H1 (cell line): ENCODE results near the gene ADCK2. TPM values are rescaled to one million over a fixed set of nuclear protein-coding genes. Genes with fewer than 3 reads are reported as not detected.

Experiments used
- CTCF ChIA-PET: fragments of 300-600 bp; sonication (Branson Sonifier 250); formaldehyde crosslinking; loops from one replicate; lab custom pipeline; 2021; ENCODE audit not compliant: partially characterized antibody; lab: Charles Lee
- POLR2A ChIA-PET: fragments of 300-600 bp; sonication (Branson Sonifier 250); formaldehyde crosslinking; loops from one replicate; lab custom pipeline; 2021; ENCODE audit warnings: inconsistent platforms; ENCODE audit not compliant: partially characterized antibody; lab: Charles Lee
- DNase-seq, 2 experiments: peaks; one replicate each; pipeline versions ENCODE4 v3.0.0 to v3.0.0-alpha.2; 2010 to 2022; ENCODE audit warnings: low spot score in 2 of 2, low read depth in 1 of 2, mixed read lengths in 1 of 2
- FAIRE-seq: peaks from 2 replicates; lab custom pipeline; 2011; peaks lifted over from hg19 to GRCh38; lab: Jason Lieb, UNC
- H2AFZ ChIP-seq: 2 replicates; pipeline ENCODE4 v1.8.1; 2012; ENCODE audit warnings: low read length, inconsistent platforms
- H2AK5ac ChIP-seq: 2 replicates; pipeline ENCODE4 v1.6.1; 2013; ENCODE audit warnings: low read depth, low read length
- H2BK120ac ChIP-seq: replicated peaks from 2 replicates; pipeline ENCODE3; 2013; ENCODE audit warnings: low read depth, low read length, inconsistent platforms
- H2BK12ac ChIP-seq: 2 replicates; pipeline ENCODE4 v1.6.1; 2013; ENCODE audit warnings: low read depth, low read length
- H2BK15ac ChIP-seq: 2 replicates; pipeline ENCODE4 v1.6.1; 2013; ENCODE audit warnings: low read length
- H2BK20ac ChIP-seq: 2 replicates; pipeline ENCODE4 v1.6.1; 2013; ENCODE audit warnings: low read length
- H2BK5ac ChIP-seq: 2 replicates; pipeline ENCODE4 v1.6.1; 2013; ENCODE audit warnings: low read depth, low read length
- H3K14ac ChIP-seq: 2 replicates; pipeline ENCODE4 v1.6.1; 2013; ENCODE audit warnings: inconsistent platforms; ENCODE audit not compliant: insufficient read length
- H3K18ac ChIP-seq: 2 replicates; pipeline ENCODE4 v1.6.1; 2013; ENCODE audit warnings: low read length; ENCODE audit errors: extremely low read depth
- H3K23ac ChIP-seq: 2 replicates; pipeline ENCODE4 v1.6.1; 2013; ENCODE audit warnings: inconsistent platforms; ENCODE audit not compliant: insufficient read length
- H3K23me2 ChIP-seq: 2 replicates; pipeline ENCODE4 v1.6.1; 2013; ENCODE audit warnings: low read depth, low read length
- H3K27ac ChIP-seq: 2 replicates; pipeline ENCODE4 v1.6.1; 2011; ENCODE audit warnings: low read depth, low read length, inconsistent platforms
- H3K27me3 ChIP-seq, 4 experiments: replicated peaks in 1 of 4; 1 replicate in 1 of 4; 2 replicates in 3 of 4; pipeline versions ENCODE4 v1.6.1 to v1.8.1; 2011 to 2013; ENCODE audit warnings: low read length in 3 of 4, mild to moderate bottlenecking in 3 of 4, inconsistent platforms in 2 of 4, mixed read lengths in 2 of 4, moderate library complexity in 1 of 4; ENCODE audit not compliant: control insufficient read depth in 3 of 4, insufficient read depth in 3 of 4; ENCODE audit errors: extremely low read depth in 1 of 4
- H3K36me3 ChIP-seq, 4 experiments: 2 replicates each; pipeline versions ENCODE4 v1.6.1 to v1.8.1; 2011 to 2013; ENCODE audit warnings: mild to moderate bottlenecking in 4 of 4, low read length in 3 of 4, moderate library complexity in 2 of 4, control low read depth in 1 of 4, inconsistent platforms in 1 of 4; ENCODE audit not compliant: insufficient read depth in 4 of 4, control insufficient read depth in 2 of 4
- H3K4ac ChIP-seq: replicated peaks from 2 replicates; pipeline ENCODE3; 2013; ENCODE audit warnings: low read length, low read depth, mixed read lengths, inconsistent platforms; ENCODE audit not compliant: insufficient read length
- H3K4me1 ChIP-seq, 4 experiments: replicated peaks in 1 of 4; 1 replicate in 1 of 4; 2 replicates in 3 of 4; pipeline versions ENCODE4 v1.6.1 to v1.8.1; 2011 to 2013; ENCODE audit warnings: low read length in 3 of 4, inconsistent platforms in 2 of 4, mixed read lengths in 1 of 4; ENCODE audit not compliant: insufficient read depth in 4 of 4, control insufficient read depth in 3 of 4
- H3K4me2 ChIP-seq, 2 experiments: 2 replicates each; pipeline versions ENCODE4 v1.6.1 to v1.8.1; 2011 to 2013; ENCODE audit warnings: low read depth in 2 of 2, low read length in 2 of 2, control low read depth in 1 of 2, inconsistent platforms in 1 of 2, mild to moderate bottlenecking in 1 of 2; ENCODE audit not compliant: insufficient read depth in 1 of 2
- H3K4me3 ChIP-seq, 4 experiments: fragments of 200-600, 300-600 bp in 1 of 4; sonication (generic), shearing (Covaris generic), sonication (Bioruptor Twin) in 1 of 4; 2 replicates each; pipeline versions ENCODE4 v1.5.1 to v1.8.1; 2011 to 2016; ENCODE audit warnings: low read length in 4 of 4, low read depth in 3 of 4, control low read depth in 2 of 4, inconsistent platforms in 2 of 4, mild to moderate bottlenecking in 2 of 4, mixed read lengths in 1 of 4, moderate library complexity in 1 of 4; ENCODE audit not compliant: insufficient read depth in 2 of 4; ENCODE audit errors: extremely low read depth in 1 of 4
- H3K56ac ChIP-seq: replicated peaks from 2 replicates; pipeline ENCODE3; 2013; ENCODE audit warnings: low read depth, mild to moderate bottlenecking, mixed read lengths, low read length, inconsistent platforms; ENCODE audit not compliant: insufficient read length
- H3K79me1 ChIP-seq: 2 replicates; pipeline ENCODE4 v1.6.1; 2013; ENCODE audit warnings: low read depth, low read length, control low read depth
- H3K79me2 ChIP-seq, 2 experiments: 2 replicates each; pipeline versions ENCODE4 v1.6.1 to v1.8.1; 2012 to 2013; ENCODE audit warnings: low read length in 2 of 2, mild to moderate bottlenecking in 2 of 2, inconsistent platforms in 1 of 2; ENCODE audit not compliant: insufficient read depth in 2 of 2, control insufficient read depth in 1 of 2
- H3K9ac ChIP-seq, 4 experiments: replicated peaks in 1 of 4; 1 replicate in 1 of 4; 2 replicates in 3 of 4; pipeline versions ENCODE4 v1.6.1 to v1.8.1; 2011 to 2013; ENCODE audit warnings: low read depth in 3 of 4, low read length in 3 of 4, control low read depth in 2 of 4, mild to moderate bottlenecking in 2 of 4, moderate library complexity in 2 of 4, inconsistent platforms in 1 of 4; ENCODE audit errors: extremely low read depth in 1 of 4
- H3K9me3 ChIP-seq, 2 experiments: 2 replicates each; pipeline versions ENCODE4 v1.6.1 to v1.8.1; 2012 to 2013; ENCODE audit warnings: mild to moderate bottlenecking in 2 of 2, moderate library complexity in 2 of 2, control low read depth in 1 of 2, inconsistent platforms in 1 of 2, low read depth in 1 of 2, low read length in 1 of 2, mixed read lengths in 1 of 2; ENCODE audit not compliant: insufficient read depth in 2 of 2
- H4K20me1 ChIP-seq, 2 experiments: replicated peaks in 1 of 2; 2 replicates each; pipeline versions ENCODE3 to v1.8.1; 2011 to 2013; ENCODE audit warnings: inconsistent platforms in 2 of 2, low read length in 2 of 2, mild to moderate bottlenecking in 1 of 2; ENCODE audit not compliant: insufficient read depth in 2 of 2, control insufficient read depth in 1 of 2
- H4K5ac ChIP-seq: 2 replicates; pipeline ENCODE4 v1.6.1; 2013; ENCODE audit warnings: low read length, low read depth, mixed read lengths, inconsistent platforms; ENCODE audit not compliant: insufficient read length
- H4K8ac ChIP-seq: 2 replicates; pipeline ENCODE4 v1.8.0; 2013; ENCODE audit warnings: mild to moderate bottlenecking, moderate library complexity, low read length, inconsistent platforms; ENCODE audit not compliant: insufficient read depth; ENCODE audit errors: extremely low read depth
- H4K91ac ChIP-seq: replicated peaks from 2 replicates; pipeline ENCODE3; 2013; ENCODE audit warnings: low read length, mixed read lengths, inconsistent platforms; ENCODE audit not compliant: insufficient read length
- ATF3 ChIP-seq: IDR thresholded peaks from 2 replicates; pipeline ENCODE4 v1.6.1; 2011; ENCODE audit warnings: low read depth, mild to moderate bottlenecking, low read length; ENCODE audit not compliant: insufficient read depth
- BRCA1 ChIP-seq: IDR thresholded peaks from 2 replicates; pipeline ENCODE4 v1.6.1; 2012; ENCODE audit warnings: low read depth, low read length, improper control_type of control experiment
- CREB1 ChIP-seq: IDR thresholded peaks from 2 replicates; pipeline ENCODE4 v1.6.1; 2012; ENCODE audit warnings: inconsistent platforms
- CTCF ChIP-seq, 3 experiments: IDR thresholded peaks; 1 replicate in 2 of 3; 2 replicates in 1 of 3; pipeline versions ENCODE4 v1.5.1 to v1.6.1; 2011; ENCODE audit warnings: low read length in 3 of 3, mild to moderate bottlenecking in 3 of 3, inconsistent platforms in 2 of 3, low read depth in 1 of 3, moderate library complexity in 1 of 3; ENCODE audit not compliant: insufficient read depth in 1 of 3; ENCODE audit errors: control extremely low read depth in 1 of 3
- GABPA ChIP-seq: IDR thresholded peaks from 2 replicates; pipeline ENCODE4 v1.6.1; 2011; ENCODE audit warnings: mild to moderate bottlenecking, low read length, moderate library complexity, borderline replicate concordance; ENCODE audit not compliant: insufficient read depth
- GTF2F1 ChIP-seq: IDR thresholded peaks from 2 replicates; pipeline ENCODE4 v1.6.1; 2012; ENCODE audit warnings: low read depth, low read length, improper control_type of control experiment, borderline replicate concordance
- MAFK ChIP-seq: IDR thresholded peaks from 2 replicates; pipeline ENCODE4 v1.6.1; 2012; ENCODE audit warnings: low read depth, mild to moderate bottlenecking, improper control_type of control experiment, low read length
- SP4 ChIP-seq: IDR thresholded peaks from 2 replicates; pipeline ENCODE4 v1.6.1; 2012; ENCODE audit warnings: low read length, inconsistent platforms
- SRF ChIP-seq: IDR thresholded peaks from 2 replicates; pipeline ENCODE4 v1.6.1; 2011; ENCODE audit warnings: mild to moderate bottlenecking, low read depth, low read length, moderate library complexity
- YY1 ChIP-seq: IDR thresholded peaks from 2 replicates; pipeline ENCODE4 v1.6.1; 2011; ENCODE audit warnings: low read depth, mild to moderate bottlenecking, low read length
- ZNF274 ChIP-seq: IDR thresholded peaks from 2 replicates; pipeline ENCODE4 v1.7.0; 2012; ENCODE audit warnings: low read length, borderline replicate concordance; ENCODE audit errors: extremely low read depth
- WGBS, 2 experiments: shearing (Covaris generic) in 1 of 2; methylation state at CpG; one replicate each; pipeline versions ENCODE4 v1.1.6 to v1.1.7; 2013 to 2015; ENCODE audit warnings: low lambda C conversion rate in 2 of 2, mixed read lengths in 2 of 2, inconsistent platforms in 1 of 2, low coverage in 1 of 2, missing lambda C conversion rate in 1 of 2; ENCODE audit not compliant: insufficient replicate concordance in 2 of 2, insufficient coverage in 1 of 2, insufficient read length in 1 of 2; ENCODE audit errors: extremely low coverage in 1 of 2, missing lambda C conversion rate in 1 of 2; 5-methylcytosine and 5-hydroxymethylcytosine counted together
- polyA plus RNA-seq, 7 experiments: library from polyadenylated mRNA; depleted of rRNA in 3 of 7; stranded (reverse) in 5 of 7; unstranded in 2 of 7; fragments of >200 nt in 5 of 7; fragments of 200-250 nt in 2 of 7; gene quantifications; 1 replicate in 5 of 7; 2 replicates in 1 of 7; 4 replicates in 1 of 7; pipeline versions ENCODE4 v1.2.1 to v1.2.3, GENCODE V29; 2011 to 2013; ENCODE audit warnings: missing spikeins in 2 of 7, mixed read lengths in 2 of 7
- total RNA-seq: library from RNA; stranded (reverse); fragmentation: NEBNext Ultra II Directional; extraction: Animal tissue kit (Norgen Biotek cat#: 25700); gene quantifications from 2 replicates; pipeline ENCODE4 v1.2.1, GENCODE V29; 2021

The ADCK2 gene
- total and polyA plus RNA-seq, 2 of the 8 experiments (the other 6 are each of a cell fraction or from before 2014, with no cell fraction given), result 6.9 to 11.7 TPM

- H2AK5ac ChIP-seq, result no peak overlapping the region
- H2BK5ac ChIP-seq, result no peak overlapping the region; the same call in 1 of the 2 replicates
- ChIA-PET CTCF (interaction anchor here (1.4 kb wide), 2 partner anchors 13 to 17 kb away, joined by 3 read pairs; no protein-coding TSS in a partner anchor), POLR2A (interaction anchor here (0.7 kb wide), 1 partner anchor 55 kb away, joined by 3 read pairs; no protein-coding TSS in a partner anchor)
- no peak overlapping the region for H3K56ac ChIP-seq
- no peaks in the 10 kb centered on the region for H3K9me3 ChIP-seq
- no peaks in the 10 kb centered on the region for H4K20me1 ChIP-seq
- H3K23ac ChIP-seq, result no peak overlapping the region
- peak overlapping the region in 1 of 4 experiments; percentile 42; a peak in 1 of 7 replicates for H3K9ac ChIP-seq
- H2BK20ac ChIP-seq, result no peak overlapping the region; the same call in 1 of the 2 replicates
- no peak overlapping the region for H2BK12ac ChIP-seq
- peak overlapping the region; percentile 38 for H4K91ac ChIP-seq
- H3K27ac ChIP-seq, result no peak overlapping the region
- no peak overlapping the region for H3K4ac ChIP-seq
- peak; percentile 28 for FAIRE-seq
- no peak overlapping the region for H4K8ac ChIP-seq
- no peak overlapping the region; the same call in 1 of the 2 replicates for H3K18ac ChIP-seq
- peak overlapping the region; percentile 27 to 76 (median 32); a peak in 6 of 8 replicates for H3K4me3 ChIP-seq
- no peaks in the 10 kb centered on the region for H3K79me1 ChIP-seq
- H2BK120ac ChIP-seq, result peak overlapping the region; percentile 72
- H3K4me1 ChIP-seq, result peaks cover 0 to 6% (median 2%) of the 10 kb centered on the region in 4 experiments; a peak in 5 of 7 replicates
- peaks cover 0 to 8% (median 2%) of the 10 kb centered on the region in 4 experiments; a peak in 3 of 7 replicates for H3K27me3 ChIP-seq
- peaks cover 5% of the 10 kb centered on the region; the same call in 1 of the 2 replicates for H3K23me2 ChIP-seq
- peak in 1 of 2 experiments; percentile 52 for DNase-seq
- no peaks in the 10 kb centered on the region for H3K36me3 ChIP-seq
- peak overlapping the region; percentile 70 to 71 for H3K4me2 ChIP-seq
- no peaks in the 10 kb centered on the region for H3K79me2 ChIP-seq
- peak overlapping the region; percentile 72 for H2AFZ ChIP-seq
- no peak overlapping the region for H2BK15ac ChIP-seq
- H4K5ac ChIP-seq, result peak overlapping the region; percentile 36
- H3K14ac ChIP-seq, result no peak overlapping the region
- WGBS, 2 experiments, result 80% methylated on average over 5 of the region's 15 CpGs; no CpG with 5 or more reads in 1 of the 2 experiments
- TF ChIP-seq SP4, result no peak
- TF ChIP-seq MAFK, result no peak
- TF ChIP-seq ATF3, result no peak
- no peak for TF ChIP-seq SRF
- TF ChIP-seq GABPA, result no peak
- TF ChIP-seq BRCA1, result no peak
- no peak for TF ChIP-seq ZNF274
- no peak for TF ChIP-seq YY1
- no peak for TF ChIP-seq CTCF (IDR thresholded peaks at IDR 0.05; ENCODE audit: control extremely low read depth in 1 of 3, insufficient read depth in 1 of 3, low read depth in 1 of 3, low read length in 3 of 3)
- TF ChIP-seq CREB1, result no peak
- TF ChIP-seq GTF2F1, result no peak
Measured at GRCh38 chr7:140671966-140672365, 779 bp upstream of the ADCK2 start.
